T-cell (primary cell): ENCODE measurements around the gene ZNF266. TPM values are rescaled to one million over a fixed set of nuclear protein-coding genes. Genes with fewer than 3 reads are reported as not detected.

Experiments
- total RNA-seq, 35 experiments: library from RNA in 6 of 35; stranded (reverse) in 6 of 35; fragments of 120-200 nt in 1 of 35; gene quantifications; one replicate each; pipeline versions ENCODE4 v1.2.1 to v1.2.4 and lab custom pipeline; 2013 to 2026

Gene ZNF266
- total RNA-seq, 5 donors from 2014 or later (not counting 1 experiment from before 2014, with no cell fraction given), result 44.2 to 117 (median 71.1) TPM

Other genes starting within 250 kb of the ZNF266 start
- not detected for gene OR7D4, start 216.0 kb downstream of the ZNF266 start, total RNA-seq
- gene OR7E24, start 184.6 kb downstream of the ZNF266 start, total RNA-seq, result not detected
- gene ZNF699, start 125.7 kb downstream of the ZNF266 start, total RNA-seq, result 10 to 100 TPM; 11.3 to 23.0 (median 17.9) TPM
- gene ZNF559, start 111.4 kb downstream of the ZNF266 start, total RNA-seq, result 10 to 100 TPM; 14.5 to 41.1 (median 34.7) TPM
- 1 to 10 TPM in 4 of 5 donors, under 1 TPM in 1; 0.89 to 2.1 (median 1.0) TPM for gene ZNF177, start 72.6 kb downstream of the ZNF266 start, total RNA-seq
- gene ZNF560, start 63.0 kb upstream of the ZNF266 start, total RNA-seq, result not detected
- 10 to 100 TPM in 4 of 5 donors, 1 to 10 TPM in 1; 8.3 to 18.1 (median 13.2) TPM for gene ZNF426, start 103.1 kb upstream of the ZNF266 start, total RNA-seq
- gene ZNF121, start 148.9 kb upstream of the ZNF266 start, total RNA-seq, result 10 to 100 TPM; 36.6 to 53.4 (median 48.4) TPM
- gene ZNF561, start 185.7 kb upstream of the ZNF266 start, total RNA-seq, result 10 to 100 TPM; 36.7 to 47.2 (median 41.2) TPM
- gene ZNF562, start 239.5 kb upstream of the ZNF266 start, total RNA-seq, result 10 to 100 TPM; 13.8 to 23.1 (median 21.7) TPM